GM21367 (cell line): ENCODE data around the gene PADI3.
"Not testable (repeated sequence)": the region's sequence is repeated elsewhere in the genome, so short reads cannot be mapped to it uniquely, and the experiment has no call there.

Source experiments
- ATAC-seq: cut with Tn5 transposase; IDR thresholded peaks from one replicate; pipeline ENCODE4 v1.9.1; 2021; ENCODE audit not compliant: unreplicated experiment

PADI3 gene

DNA sequence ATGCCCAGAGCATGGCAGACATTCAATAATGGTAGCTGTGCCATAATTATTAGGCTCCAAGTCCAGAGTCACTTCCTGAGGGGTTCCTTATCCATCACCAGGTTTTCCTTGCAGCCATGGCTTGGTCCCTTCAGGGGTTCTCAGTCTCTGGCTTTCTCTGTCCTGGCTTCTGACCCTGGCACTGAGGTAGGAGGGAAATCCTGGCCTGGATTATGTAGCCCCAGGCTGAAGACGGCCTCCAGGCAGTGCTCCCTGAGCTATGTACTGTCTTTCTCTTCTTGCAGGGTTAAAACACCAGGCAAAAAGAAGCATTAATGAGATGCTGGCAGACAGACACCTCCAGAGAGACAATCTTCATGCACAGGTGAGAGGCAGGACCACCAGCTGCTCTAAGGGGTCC lies 9.5 kb upstream of the PADI3 start:
- ATAC-seq = no peak

- not testable (repeated sequence) for ATAC-seq
These were observed 7.7 kb upstream of the PADI3 start for GRCh38 chr1:17241011-17241779.

- ATAC-seq = not testable (repeated sequence)
These were observed 7.2 kb upstream of the PADI3 start for GRCh38 chr1:17241780-17242074.

DNA sequence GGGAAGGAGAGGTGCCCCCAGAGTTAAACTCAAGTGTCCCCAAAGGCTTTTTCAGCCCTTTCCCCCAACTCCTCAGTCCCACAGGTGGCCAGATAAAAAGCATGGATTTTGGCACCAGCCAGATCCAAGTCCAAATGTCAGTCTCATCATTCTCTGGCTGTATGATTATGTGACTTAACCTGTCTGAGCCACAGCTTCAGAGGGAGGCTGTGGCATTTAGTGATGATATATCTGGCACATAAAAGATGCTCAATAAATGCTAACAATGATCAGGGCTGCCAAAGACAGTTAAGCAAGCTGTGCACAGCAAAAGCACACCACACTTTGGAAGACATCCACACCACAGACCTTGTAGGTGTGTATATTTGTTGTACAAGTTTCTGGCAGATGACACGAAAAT lies 5.6 kb upstream of the PADI3 start:
- no peak for ATAC-seq

GRCh38 chr1:17244821-17245740 lies 3.8 kb upstream of the PADI3 start:
- no peak for ATAC-seq

- ATAC-seq = no peak
These were observed 3.0 kb upstream of the PADI3 start for GRCh38 chr1:17245816-17246325.

DNA sequence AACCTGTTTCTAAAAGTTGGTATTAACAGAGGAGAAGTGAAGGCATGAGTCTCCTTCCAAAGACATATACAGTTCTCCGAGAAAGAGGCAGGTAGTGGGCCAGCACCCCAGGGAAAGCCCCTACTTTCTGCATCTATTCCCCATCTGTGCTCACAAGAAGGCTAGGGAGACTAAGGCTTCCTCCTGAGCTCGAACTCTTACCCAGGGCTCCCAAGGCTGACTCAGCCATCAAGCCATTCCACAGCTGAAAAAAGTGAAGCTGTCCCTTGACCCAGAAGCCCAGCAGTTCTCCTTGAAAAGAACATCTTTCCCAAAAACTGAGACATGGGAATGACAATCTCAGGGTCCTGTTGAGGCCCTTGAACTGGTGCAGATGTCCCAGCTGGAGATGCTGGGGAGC lies 1.9 kb upstream of the PADI3 start:
- ATAC-seq = no peak

DNA sequence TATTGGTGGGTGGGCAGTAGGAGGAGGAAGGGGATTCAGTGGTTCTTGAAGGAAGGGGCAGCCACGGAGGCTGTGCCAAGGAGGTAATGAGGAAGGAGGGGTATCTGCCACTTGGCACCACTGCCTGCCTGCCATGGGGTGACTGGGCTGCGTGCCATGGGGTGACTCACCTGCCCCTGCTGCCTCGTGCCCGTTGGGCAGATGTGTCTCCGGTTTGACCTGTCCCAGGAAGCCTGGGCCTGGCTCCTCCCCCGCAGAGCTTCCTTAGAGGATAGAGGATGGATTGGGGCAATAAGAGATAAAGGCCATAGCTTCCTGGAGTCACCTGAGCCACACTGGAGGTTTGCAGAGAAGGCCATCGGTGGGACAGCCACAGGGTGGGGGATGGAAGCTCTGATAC lies 1.7 kb downstream of the PADI3 start:
- no peak for ATAC-seq

DNA sequence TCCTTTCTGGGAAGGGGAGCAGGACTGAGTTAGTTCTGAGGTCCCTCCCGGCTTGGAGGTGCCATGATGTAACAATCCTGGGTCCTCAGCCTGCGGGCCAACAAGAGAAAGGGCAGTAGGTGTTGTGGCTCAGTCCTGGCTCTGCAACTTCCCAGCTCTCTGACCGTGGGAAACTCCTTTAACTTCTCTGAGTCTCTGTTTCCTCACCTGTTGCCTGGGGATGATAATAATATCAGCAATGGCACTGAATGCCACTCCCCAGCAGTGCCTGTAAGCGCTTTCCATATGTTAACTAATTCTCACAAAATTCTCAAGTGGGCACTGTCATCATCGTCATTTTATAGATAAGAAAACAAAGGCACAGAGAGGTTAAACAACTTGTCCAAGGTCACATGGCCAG lies 2.3 kb downstream of the PADI3 start:
- no peak for ATAC-seq

- ATAC-seq = no peak
These were observed 2.9 kb downstream of the PADI3 start for GRCh38 chr1:17251701-17252376.

DNA sequence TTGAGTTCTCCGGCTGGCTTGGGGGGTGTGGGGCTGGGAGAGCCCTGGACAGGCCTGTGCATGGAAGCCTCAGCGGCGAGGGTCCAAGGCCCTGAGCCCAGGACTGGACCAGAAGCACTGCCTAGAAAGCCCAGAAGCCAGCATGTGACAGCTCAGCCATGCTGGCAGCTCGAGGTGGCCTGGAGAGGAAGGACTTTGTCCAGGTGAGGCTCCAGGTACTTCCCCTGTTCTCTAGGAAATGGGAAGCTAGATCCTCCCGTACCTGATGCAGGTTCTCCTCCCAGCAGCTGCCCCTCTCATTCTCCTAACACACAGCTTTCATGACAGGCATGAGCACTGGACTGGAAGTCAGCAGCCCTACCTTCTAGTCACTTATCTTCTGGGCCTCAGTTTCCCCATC lies 6.4 kb downstream of the PADI3 start:
- no peak for ATAC-seq

DNA sequence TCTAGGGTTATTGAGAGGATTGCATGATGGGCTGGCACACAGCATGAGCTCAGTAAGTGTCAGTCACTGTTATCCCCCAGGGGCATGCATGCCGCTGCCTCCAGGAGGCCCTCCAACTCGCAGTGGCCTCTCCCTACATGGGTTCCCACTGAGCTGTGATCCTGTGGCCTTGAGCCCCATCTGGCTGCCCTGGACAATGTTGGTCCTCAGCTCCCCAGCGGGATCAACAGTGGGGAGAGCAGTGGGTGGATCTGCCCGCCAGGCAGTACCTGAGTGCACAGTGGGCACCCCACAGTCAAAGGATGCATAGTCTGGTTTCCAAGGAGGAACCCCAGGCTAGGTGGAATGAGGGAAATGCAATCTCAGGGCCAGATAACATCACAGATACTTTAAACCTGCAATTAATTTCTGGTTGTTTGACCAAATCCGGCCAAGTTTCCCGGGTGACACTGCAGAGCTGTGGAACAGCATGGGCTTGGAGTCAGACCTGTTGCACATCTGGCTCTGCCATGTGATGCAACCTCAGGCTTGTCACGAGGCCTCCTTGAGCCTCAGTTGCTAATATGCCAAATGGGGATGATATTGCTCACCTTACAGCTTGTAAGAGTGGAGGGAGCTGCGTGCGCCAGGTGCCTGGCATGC lies 9.3 kb downstream of the PADI3 start:
- no peak for ATAC-seq

DNA sequence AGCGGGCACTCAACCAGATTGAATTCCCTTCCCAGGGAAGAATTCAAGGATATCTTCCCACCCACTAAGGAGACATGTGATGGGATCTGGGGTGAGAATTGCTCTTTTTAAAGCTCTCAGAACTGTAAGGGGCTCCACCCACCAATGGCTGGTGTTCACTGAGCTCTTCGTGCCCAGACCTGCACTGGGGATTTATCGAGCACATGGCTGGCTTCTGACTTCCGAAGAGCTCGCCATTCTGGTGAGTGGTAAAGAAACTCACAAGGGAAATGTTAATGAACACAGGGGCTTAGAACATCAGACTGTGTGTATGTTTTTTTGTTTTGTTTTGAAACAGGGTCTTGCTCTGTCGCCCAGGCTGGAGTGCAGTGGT lies 9.8 kb downstream of the PADI3 start:
- ATAC-seq = no peak

- ATAC-seq = no peak
These were observed 10.5 kb downstream of the PADI3 start for GRCh38 chr1:17259233-17259873.

- no peak for ATAC-seq
These were observed 11.4 kb downstream of the PADI3 start for GRCh38 chr1:17260264-17260663.

GRCh38 chr1:17260738-17261137 lies 11.8 kb downstream of the PADI3 start:
- ATAC-seq = no peak

- no peak for ATAC-seq
These were observed 15.0 kb downstream of the PADI3 start for GRCh38 chr1:17263936-17264335.

GRCh38 chr1:17264470-17264869 lies 15.6 kb downstream of the PADI3 start:
- no peak for ATAC-seq

GRCh38 chr1:17265162-17265561 lies 16.3 kb downstream of the PADI3 start:
- ATAC-seq = no peak

DNA sequence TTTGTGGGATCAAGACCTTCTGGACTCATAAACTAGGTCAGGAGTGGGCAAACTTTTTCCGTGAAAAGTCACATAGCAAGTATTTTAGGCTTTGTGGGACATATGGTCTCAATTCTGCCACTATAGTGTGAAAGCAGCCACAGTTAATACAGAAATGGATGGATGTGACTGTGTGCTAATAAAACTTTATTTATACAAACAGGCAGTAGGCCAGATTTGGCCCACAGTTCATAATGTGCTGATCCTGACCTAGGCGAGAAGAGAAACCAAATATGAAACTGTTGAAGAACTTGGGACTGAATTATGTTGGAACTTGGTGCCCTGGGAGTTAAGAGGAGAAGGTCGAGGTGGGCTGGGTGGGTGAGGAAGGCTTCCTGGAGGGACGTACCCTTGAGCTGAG lies 17.1 kb downstream of the PADI3 start:
- no peak for ATAC-seq
